ENCODE data around the gene CTSZ. TPM values are rescaled to one million over a fixed set of nuclear protein-coding genes. Genes with fewer than 3 reads are reported as not detected.

The CTSZ gene
- total RNA-seq, 1 donor from 2014 or later, result 150 TPM

DNA sequence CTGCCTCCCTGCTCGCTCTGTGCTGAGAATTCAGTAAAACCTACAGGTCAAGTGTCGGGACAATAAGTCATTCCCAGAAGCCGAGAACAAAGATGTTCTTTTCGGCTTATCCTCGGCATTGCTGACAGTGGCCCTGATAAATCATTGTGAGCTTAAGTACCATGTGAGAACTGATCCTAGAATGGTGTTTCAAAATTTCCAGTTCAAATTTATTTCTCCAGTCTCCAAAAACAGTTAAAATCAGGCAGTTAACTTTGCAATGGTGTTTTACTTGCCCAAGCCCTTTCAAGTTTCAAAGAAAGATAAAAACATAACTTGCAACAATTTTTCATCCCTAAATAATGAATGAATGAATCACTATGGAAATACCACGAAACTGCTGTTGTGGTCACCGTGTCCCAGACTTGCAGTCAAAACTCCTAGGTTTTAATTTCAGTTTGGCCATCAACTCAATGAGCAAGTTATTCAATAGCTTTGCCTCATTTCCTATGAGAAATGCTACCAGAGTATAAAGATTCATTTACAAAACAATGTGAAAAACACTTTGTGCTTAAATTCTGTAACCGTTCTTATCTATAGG is 20.8 kb upstream of the CTSZ start:
- Mint-ChIP-seq H3K9me3 (ENCODE audit: unreplicated experiment) (no peaks in the 10 kb centered on the region), H3K36me3 (ENCODE audit: low read depth, unreplicated experiment) (peaks cover 47% of the 10 kb centered on the region), H3K4me3 (ENCODE audit: unreplicated experiment) (no peak overlapping the region), H3K4me1 (ENCODE audit: unreplicated experiment) (peaks cover 39% of the 10 kb centered on the region), H3K27me3 (ENCODE audit: unreplicated experiment) (peaks cover 2% of the 10 kb centered on the region), H3K27ac (ENCODE audit: unreplicated experiment) (no peak overlapping the region)
- no peak for DNase-seq (ENCODE audit: low spot score)
- TF ChIP-seq, protein P1, sequence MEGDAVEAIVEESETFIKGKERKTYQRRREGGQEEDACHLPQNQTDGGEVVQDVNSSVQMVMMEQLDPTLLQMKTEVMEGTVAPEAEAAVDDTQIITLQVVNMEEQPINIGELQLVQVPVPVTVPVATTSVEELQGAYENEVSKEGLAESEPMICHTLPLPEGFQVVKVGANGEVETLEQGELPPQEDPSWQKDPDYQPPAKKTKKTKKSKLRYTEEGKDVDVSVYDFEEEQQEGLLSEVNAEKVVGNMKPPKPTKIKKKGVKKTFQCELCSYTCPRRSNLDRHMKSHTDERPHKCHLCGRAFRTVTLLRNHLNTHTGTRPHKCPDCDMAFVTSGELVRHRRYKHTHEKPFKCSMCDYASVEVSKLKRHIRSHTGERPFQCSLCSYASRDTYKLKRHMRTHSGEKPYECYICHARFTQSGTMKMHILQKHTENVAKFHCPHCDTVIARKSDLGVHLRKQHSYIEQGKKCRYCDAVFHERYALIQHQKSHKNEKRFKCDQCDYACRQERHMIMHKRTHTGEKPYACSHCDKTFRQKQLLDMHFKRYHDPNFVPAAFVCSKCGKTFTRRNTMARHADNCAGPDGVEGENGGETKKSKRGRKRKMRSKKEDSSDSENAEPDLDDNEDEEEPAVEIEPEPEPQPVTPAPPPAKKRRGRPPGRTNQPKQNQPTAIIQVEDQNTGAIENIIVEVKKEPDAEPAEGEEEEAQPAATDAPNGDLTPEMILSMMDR (IDR thresholded peaks at IDR 0.05; ENCODE audit: unreplicated experiment), result no peak

DNA sequence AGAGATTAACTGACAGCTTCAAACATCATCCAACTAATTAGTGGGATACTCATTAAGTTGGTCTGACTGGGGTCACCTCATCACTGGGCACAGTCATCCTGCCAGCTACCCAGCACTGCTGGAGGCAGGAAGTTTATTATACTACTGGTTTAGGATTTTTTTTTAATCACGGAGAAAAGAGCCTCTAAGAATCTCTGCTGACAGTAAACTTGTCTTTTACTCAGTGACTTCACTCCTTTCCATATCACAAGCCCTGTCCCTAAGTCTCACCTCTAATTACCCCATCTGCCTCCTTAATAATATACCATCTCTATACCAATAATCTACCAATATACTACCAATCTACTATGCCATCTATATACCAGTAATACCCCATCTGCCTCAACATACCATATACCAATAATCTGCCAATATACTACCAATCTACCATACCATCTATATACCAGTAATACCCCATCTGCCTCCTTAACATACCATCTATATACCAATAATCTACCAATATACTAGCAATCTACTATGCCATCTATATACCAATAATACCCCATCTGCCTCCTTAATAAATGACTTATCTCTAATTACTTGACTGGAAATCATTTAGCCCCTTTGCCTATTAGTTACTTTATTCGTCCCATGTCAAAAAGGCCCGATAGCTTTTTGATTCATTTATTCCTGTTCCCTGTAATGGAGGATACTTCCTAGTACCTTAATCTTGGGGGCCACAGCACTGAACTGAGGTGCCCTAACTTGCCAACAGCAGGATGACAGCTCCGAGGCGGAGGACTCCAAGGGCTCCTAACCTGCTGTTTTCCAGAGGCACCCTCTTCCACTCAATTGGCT is 20.1 kb upstream of the CTSZ start:
- no peak overlapping the region for H3K27ac Mint-ChIP-seq (ENCODE audit: unreplicated experiment)
- no peaks in the 10 kb centered on the region for H3K27me3 Mint-ChIP-seq (ENCODE audit: unreplicated experiment)
- TF ChIP-seq, protein P1 (IDR thresholded peaks at IDR 0.05; ENCODE audit: unreplicated experiment), result no peak
- peak overlapping the region; percentile 52 for H3K4me3 Mint-ChIP-seq (ENCODE audit: unreplicated experiment)
- no peaks in the 10 kb centered on the region for H3K9me3 Mint-ChIP-seq (ENCODE audit: unreplicated experiment)
- H3K4me1 Mint-ChIP-seq (ENCODE audit: unreplicated experiment), result peaks cover 37% of the 10 kb centered on the region
- DNase-seq (ENCODE audit: low spot score), result no peak
- peaks cover 52% of the 10 kb centered on the region for H3K36me3 Mint-ChIP-seq (ENCODE audit: low read depth, unreplicated experiment)

DNA sequence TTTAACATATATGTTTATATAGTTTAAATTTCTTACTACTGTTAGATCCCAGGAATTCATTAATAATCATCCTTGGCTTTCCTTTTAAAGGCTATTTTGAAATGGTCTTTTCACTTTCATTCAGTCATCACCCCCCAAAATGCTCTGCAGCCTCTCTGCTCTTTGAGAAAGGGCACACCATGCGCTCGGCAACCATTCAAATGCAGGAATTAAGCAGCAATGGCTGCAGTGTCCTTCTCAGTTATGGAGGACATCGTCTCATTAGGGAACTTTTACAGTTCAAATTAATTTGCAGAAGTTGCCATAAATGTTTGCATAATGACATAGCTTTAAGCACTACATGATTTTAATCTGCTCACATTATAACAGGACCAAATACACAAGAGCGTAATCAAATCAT is 18.5 kb upstream of the CTSZ start:
- TF ChIP-seq, protein P1 (IDR thresholded peaks at IDR 0.05; ENCODE audit: unreplicated experiment), result no peak
- peaks cover 29% of the 10 kb centered on the region for H3K4me1 Mint-ChIP-seq (ENCODE audit: unreplicated experiment)
- H3K36me3 Mint-ChIP-seq (ENCODE audit: low read depth, unreplicated experiment), result peaks cover 52% of the 10 kb centered on the region

GRCh38 chr20:59025086-59025485 is 18.0 kb upstream of the CTSZ start:
- H3K36me3 Mint-ChIP-seq (ENCODE audit: low read depth, unreplicated experiment), result peaks cover 48% of the 10 kb centered on the region
- peaks cover 26% of the 10 kb centered on the region for H3K4me1 Mint-ChIP-seq (ENCODE audit: unreplicated experiment)
- H3K27me3 Mint-ChIP-seq (ENCODE audit: unreplicated experiment), result no peaks in the 10 kb centered on the region
- H3K4me3 Mint-ChIP-seq (ENCODE audit: unreplicated experiment), result no peak overlapping the region
- DNase-seq (ENCODE audit: low spot score), result no peak
- H3K27ac Mint-ChIP-seq (ENCODE audit: unreplicated experiment), result no peak overlapping the region
- TF ChIP-seq, protein P1 (IDR thresholded peaks at IDR 0.05; ENCODE audit: unreplicated experiment), result no peak
- no peaks in the 10 kb centered on the region for H3K9me3 Mint-ChIP-seq (ENCODE audit: unreplicated experiment)

More for the DNA sequence above, 18.5 kb upstream of the CTSZ start:
- H3K27ac Mint-ChIP-seq (ENCODE audit: unreplicated experiment), result no peak overlapping the region
- H3K4me3 Mint-ChIP-seq (ENCODE audit: unreplicated experiment), result peak overlapping the region; percentile 19
- no peak for DNase-seq (ENCODE audit: low spot score)
- H3K9me3 Mint-ChIP-seq (ENCODE audit: unreplicated experiment), result no peaks in the 10 kb centered on the region
- H3K27me3 Mint-ChIP-seq (ENCODE audit: unreplicated experiment), result no peaks in the 10 kb centered on the region

DNA sequence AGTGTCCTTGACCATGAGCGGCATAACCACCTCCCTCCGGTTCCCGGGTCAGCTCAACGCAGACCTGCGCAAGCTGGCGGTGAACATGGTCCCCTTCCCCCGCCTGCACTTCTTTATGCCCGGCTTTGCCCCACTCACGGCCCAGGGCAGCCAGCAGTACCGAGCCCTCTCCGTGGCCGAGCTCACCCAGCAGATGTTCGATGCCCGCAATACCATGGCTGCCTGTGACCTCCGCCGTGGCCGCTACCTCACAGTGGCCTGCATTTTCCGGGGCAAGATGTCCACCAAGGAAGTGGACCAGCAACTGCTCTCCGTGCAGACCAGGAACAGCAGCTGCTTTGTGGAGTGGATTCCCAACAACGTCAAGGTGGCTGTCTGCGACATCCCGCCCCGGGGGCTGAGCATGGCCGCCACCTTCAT is 17.1 kb upstream of the CTSZ start:
- Mint-ChIP-seq H3K36me3 (ENCODE audit: low read depth, unreplicated experiment) (peaks cover 40% of the 10 kb centered on the region), H3K27me3 (ENCODE audit: unreplicated experiment) (no peaks in the 10 kb centered on the region), H3K4me1 (ENCODE audit: unreplicated experiment) (peaks cover 19% of the 10 kb centered on the region), H3K27ac (ENCODE audit: unreplicated experiment) (no peak overlapping the region), H3K4me3 (ENCODE audit: unreplicated experiment) (no peak overlapping the region), H3K9me3 (ENCODE audit: unreplicated experiment) (no peaks in the 10 kb centered on the region)
- TF ChIP-seq, protein P1 (IDR thresholded peaks at IDR 0.05; ENCODE audit: unreplicated experiment), result no peak
- no peak for DNase-seq (ENCODE audit: low spot score)
